Medulla oblongata (tissue), 1 donor: Measurements from ENCODE around the gene NDUFS7.

Experiments
- DNase-seq: peaks from one replicate; pipeline ENCODE4 v3.0.0-alpha.2; 2015; ENCODE audit errors: extremely low spot score

Gene NDUFS7

DNA sequence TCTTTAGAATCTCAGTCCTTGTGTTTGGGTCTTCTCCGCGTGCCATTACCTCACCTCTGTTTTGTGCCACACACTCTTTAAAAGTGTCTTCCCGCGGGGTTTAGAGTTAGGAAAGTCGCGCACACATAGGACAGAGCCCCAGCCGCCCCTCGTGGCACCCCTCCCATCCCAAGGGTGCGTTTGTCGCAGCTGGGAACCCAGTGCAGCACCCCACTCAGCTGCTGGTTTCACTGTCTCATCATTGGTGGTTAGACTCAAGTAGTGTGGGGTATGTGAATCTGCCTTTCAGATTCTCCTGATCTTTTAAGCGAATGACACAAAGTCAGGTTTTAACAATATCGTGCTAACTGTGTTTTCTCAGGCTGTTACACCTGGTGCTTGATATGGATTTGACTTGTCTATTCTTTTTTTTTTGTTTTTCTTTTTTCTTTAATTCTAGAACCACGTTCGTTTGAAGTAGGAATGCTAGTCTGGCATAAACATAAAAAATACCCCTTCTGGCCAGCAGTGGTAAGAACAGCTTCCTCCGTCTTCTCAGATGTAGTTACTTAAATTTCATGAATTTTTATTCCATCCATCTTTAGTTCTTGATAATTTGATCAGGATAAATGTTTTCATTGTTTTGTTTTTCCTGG lies 19.5 kb upstream of the NDUFS7 start:
- no peak for DNase-seq

DNA sequence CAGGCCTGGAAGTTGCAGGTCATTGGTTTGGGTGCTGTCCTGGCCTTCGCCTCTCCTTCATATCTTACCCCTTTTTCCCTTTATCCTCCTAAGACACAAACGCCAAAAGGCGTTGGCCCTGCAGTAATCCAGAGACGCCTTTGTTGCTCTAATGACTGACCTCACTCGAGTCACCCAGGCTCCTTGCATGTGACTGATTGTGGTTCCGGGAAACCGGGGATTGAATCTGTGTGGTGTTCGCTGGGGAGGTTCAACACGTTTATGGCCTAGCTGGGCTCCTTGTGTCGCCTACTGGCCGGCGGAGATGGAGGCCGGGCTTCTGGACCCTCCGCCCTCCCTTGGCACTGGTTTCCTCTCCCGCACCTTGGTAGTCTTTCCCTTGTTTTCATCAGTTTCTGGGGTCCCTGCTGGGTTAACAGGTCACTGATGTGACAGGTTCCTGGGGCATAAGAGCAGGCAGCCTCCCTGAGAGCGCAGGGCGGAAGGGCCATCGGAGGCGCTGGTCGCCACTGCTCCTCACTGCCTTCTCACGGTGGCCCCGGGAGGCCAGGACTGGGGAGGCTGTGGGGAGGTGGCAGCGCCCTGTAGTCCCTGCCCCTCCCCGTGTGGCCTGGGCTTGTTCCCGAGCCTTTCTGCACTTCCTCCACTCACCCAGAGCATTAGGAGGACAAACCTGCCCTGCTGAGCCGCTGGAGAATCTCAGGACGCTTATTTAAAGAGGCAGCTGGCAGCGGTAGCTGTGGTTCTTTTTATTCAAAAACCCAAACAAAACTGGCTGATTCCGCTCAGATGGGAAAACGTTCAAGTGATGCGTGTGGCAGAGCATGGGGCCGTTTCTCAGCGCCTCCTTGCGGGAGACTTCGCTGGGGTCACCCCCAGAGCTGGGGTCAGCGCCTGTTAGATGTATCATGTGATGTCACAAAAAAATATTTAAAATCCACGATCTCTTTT lies 18.1 kb upstream of the NDUFS7 start:
- peak; percentile 74 for DNase-seq

DNA sequence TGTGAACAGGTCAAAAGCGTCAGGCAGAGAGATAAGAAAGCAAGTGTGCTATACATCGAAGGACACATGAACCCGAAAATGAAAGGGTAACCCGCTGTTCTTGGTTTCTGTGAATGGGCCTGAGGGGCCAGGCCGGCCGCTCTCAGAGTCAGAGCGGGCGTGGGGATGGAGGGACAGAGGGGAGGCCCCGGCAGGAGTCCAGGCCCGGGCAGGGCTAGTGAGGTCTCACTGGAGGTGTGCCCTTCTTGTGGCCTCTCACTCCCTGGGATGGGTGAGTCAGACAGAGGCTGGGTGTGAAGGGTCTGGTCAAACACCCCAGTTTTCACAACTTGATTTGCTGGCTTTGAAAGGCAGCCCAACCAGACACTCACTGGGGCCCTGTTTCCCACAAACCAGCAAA lies 17.4 kb upstream of the NDUFS7 start:
- DNase-seq = no peak

DNA sequence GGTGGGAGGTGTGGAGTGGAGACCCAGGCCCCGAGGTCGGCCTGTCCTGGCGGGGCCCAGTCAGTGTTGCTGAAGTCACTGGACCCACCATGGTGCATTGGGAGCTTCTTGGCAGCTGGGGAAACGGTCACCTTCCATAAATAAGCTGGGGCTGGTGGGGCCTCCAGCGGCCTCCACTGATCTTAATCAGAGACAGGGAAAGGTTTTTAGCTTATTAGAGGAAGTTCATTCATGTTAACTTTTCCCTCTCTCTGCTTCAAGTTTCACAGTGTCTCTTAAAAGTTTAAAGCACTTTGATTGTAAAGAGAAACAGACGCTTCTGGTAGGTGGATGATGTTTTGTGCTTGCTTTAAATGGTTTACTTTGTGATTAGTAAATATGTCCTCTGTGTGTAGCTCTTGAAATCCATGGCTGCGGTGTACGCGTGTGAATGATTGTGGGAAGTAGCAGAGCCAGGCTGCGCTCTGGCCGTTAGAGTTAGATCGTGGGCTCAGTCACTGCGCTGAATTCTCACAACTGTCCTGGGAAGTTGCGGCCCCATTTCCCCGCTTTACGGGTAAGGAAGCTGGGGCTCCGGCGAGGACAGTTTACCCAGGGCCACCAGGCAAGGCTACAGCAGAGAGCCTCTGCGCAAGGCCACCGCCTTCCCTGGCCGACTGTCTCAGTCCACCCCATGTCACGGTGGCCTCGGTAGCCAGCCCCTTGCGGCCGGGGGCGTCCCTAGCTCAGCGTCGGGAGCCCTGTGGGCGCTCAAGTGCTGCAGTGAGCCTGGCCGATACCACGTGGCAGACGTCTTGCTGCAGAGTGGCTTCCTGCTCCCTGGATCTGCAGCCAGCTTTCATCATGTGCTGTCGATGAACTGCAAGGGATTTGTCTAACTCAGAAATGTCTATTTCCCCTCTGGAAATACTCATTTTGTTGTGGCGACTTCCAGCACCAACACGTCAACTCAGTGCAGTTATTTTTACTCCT lies 16.5 kb upstream of the NDUFS7 start:
- DNase-seq = peak; percentile 56

DNA sequence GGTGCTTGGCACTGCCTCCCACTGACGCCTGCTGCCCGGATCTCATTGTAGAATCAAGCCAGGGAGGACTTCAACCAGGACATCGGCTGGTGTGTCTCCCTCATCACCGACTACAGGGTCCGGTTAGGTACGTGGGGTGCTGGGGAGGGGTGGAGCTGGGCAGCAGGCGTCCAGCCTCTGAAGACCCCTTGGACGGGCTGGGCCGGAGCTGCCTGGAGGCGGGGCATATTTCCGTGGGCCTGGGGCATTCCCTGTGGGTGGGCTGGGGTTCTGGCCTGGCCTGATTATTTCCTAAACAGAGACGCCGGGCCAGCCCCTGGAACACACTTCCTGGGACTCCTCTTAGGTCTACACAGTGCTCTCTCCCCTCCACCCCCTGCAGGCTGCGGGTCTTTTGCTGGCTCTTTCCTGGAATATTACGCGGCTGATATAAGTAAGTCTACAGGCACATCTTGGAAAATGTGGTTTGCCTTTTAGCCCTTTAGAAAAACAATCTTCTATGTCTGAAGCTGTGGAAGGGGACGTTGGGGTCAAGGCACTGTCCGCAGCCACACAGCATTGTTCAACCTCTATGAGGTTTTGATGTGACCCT lies 14.4 kb upstream of the NDUFS7 start:
- DNase-seq = no peak

DNA sequence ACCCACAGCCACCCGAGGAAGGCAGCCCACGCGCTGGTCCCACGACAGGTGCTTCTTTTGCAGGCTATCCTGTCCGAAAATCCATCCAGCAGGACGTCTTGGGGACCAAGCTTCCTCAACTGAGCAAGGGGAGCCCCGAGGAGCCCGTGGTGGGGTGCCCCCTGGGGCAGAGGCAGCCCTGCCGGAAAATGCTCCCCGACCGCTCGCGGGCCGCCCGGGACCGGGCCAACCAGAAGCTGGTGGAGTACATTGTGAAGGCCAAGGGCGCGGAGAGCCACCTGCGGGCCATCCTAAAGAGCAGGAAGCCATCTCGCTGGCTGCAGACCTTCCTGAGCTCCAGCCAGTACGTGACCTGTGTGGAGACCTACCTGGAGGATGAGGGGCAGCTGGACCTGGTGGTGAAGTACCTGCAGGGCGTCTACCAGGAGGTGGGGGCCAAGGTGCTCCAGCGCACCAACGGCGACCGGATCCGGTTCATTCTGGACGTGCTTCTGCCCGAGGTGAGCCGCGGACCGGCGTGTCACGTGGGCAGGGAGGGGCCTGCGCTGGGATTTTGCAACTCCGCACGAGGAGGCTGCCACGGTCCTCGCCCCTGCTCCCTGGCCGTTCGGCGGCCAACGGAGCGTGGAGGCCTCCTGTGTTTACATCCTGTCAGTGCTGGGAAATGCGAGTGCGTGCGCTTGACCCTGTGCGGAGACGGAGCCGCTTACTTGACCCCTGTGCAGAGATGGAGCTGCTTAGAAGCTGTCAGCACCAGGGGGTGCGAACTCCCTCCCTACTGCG lies 12.9 kb upstream of the NDUFS7 start:
- DNase-seq = no peak

DNA sequence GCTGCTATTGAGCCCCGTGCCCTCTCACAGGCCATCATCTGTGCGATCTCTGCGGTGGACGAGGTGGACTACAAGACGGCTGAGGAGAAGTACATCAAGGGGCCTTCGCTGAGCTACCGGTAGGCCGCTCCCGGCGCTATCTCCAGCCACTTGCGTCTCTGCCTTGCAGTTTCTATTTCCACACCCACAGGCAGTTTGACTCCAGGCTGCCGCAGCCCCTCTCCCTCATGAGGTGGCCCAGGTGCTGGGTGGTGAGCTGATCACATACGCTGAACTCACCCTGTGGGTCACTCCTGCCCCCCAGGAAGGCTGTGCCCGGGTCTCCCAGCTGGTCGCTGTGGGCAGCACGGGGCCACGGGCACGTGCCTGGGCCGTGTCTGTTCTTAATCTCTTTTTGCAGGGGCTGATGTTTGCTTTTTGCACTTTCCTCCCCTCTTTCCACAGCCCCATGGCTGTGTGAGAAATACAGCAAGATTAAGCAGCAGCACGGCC lies 10.6 kb upstream of the NDUFS7 start:
- DNase-seq = no peak

DNA sequence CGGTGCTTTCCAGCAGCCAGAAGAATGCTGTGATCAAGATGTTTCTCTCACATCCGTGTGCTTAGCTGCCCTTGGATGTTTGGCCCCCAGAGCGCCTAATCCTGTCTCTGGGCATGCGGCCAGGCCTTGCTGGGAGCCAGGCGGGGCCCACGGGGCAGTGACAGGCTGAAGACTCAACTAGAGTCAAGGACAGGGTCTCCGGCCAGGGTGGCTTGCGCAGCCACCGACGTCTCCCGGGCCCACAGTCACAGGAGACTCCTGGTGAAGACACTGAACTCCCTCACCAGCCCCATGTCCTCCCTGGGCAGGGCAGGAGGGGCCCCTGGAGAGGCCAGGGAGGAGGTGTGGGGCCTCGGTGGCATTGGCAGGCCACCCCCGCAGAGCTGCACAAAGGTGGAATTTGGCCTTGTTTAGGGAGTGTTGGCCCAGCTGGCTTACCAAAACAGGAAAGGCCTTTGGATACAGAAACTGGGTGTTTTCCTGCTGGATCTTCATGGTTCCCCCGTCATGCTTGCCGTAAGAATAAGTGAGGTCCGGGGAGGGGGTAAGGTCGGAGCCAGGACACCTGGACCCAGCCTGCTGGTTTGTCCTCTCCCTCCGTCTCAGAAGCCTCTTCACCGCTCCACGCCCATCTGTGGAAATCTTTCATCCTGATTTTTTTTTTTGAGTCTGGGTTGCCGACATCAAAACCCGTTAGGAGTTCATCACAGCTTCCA lies 10.0 kb upstream of the NDUFS7 start:
- peak; percentile 61 for DNase-seq

DNA sequence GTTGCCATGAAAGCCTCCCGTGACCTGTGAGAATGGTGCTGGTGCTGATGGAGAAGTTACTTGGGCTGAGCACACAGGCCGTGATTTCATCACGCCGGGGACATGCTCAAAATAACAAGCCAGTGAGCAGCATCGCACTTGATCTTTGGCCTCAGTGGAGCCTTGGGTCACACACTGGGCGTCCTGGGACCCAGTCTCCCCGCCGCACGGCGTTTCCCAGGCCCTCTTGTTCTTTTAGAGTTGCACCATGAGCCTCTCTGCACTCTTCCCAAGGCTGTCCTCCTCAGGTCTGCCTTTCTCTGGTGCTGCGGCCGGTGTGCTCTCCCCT lies 9.5 kb upstream of the NDUFS7 start:
- no peak for DNase-seq

DNA sequence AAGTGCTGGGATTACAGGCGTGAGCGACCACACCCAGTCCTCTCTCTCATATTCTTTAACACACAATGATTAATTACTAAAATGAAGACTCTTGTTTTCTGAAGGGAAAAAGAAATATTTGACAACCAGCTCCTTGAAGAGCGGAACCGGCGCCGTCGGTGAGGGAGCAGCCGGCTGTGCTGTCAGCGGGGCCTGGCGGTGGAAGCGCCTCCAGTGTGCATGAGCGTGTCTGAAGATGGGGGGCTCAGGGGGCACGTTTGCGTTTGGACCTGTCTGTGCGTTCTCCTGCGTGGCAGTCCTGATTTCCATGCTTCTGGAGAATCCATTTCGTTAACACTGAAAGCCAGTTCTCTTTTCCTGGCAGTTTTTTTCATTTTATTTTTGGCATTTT lies 7.3 kb upstream of the NDUFS7 start:
- DNase-seq = no peak

DNA sequence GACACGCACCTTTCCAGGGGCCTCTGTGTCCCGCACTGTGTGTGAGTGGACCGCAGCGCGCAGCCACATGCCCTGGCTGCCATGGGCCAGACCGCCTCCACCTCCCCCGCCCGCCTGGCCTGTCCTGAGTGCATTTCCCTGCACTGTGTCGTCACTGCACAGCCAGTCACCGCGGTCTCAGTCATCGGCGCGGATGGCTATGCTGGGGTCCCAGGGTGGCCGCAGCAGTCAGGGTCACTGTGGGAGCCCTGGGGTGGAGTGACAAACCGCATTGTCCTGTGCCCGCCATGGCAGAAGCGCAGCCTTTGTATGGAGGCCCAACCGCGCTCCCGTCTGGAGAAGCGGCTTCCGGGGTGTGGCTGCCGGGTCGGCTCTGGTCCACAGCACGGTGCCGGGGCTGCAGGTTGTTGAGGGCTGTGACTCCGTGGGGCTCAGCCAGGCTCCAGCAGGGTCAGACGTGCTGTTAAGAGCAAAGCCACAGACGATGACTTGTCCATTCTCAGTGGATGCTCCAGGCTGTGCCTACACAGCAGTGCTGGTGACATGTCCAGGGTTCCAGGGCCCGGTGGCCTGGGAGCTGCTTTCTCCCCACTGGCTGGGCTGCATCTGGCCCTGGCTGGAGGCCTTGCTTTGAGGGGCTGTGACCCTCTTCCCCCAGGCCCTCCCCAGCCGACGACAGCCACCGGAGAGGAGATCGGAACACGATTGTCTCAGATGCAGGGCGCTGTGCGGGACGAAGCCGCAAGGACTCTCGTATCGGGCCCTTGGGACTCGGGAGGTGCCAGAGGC lies 6.3 kb upstream of the NDUFS7 start:
- no peak for DNase-seq

DNA sequence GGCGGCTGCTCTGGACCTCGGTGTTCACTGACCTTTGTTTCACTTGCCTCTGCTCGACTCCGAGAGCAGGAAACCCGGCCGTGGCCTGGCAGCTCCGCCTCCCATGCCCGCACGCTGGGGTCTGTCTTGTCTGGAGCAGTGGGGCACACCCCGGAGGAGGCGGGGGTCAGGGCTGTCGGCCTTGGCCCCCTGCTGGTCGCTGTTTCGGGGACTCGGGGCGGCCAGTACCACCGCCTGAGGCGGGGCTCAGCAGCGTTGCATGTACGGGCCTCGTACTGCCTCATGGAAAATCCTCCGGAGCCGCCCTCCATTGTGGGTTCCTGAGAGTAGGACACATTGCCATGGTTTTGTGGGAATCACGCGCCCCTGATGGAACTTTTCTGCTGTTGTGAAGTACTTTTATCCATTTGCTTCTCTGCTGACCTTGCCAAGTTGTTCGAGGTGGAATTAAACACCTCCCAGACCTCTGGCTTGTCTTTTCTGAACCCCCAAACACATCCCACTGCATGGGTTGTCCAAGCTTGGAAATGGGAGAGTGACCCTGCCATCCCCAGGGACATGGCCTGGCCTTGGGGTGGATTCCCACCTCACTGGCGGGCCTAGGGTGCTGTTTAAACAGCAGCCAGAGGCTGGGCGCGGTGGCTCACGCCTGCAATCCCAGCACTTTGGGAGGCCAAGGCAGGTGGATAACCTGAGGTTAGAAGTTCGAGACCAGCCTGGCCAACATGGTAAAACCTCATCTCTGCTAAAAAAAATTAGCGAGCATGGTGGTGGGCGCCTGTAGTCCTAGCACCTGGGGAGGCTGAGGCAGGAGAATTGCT lies 5.5 kb upstream of the NDUFS7 start:
- no peak for DNase-seq

DNA sequence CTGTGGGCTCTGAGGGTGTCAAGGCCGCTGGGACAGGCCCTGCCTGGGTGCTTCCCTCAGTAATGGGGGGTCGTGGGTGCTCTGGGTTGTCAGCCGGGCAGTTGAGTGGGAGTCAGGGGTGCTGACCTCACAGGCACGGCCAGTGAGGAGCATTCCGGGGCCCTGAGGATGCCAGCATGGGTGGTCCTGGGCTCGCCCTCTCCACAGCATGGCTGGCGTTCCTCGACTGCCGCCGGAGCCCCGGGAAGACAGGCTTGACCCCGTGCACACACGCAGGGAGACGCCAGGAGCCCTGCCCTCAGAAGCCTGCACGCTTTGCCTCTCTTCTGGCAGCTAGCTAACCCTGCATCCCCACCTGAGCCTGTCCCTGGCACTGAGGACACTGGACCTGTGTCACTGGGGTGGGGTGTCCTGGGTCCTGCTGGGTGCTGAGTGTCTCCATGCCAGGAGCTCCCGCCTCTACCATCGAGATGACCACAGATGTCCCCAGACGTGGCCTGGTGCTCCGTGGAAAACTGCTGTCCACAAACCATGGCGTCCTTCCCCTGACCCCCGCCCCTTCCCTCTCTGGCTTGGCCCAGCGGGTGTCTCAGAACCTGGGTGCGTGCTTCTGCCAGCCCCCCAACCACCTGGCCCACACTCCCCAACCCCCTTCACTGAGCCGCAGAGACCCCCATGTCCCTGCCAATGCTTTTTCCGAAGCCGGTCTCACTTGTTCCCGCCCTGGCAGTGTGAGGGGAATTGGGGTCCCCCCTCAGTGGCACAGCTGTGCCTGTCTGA lies 4.4 kb upstream of the NDUFS7 start:
- DNase-seq = no peak

DNA sequence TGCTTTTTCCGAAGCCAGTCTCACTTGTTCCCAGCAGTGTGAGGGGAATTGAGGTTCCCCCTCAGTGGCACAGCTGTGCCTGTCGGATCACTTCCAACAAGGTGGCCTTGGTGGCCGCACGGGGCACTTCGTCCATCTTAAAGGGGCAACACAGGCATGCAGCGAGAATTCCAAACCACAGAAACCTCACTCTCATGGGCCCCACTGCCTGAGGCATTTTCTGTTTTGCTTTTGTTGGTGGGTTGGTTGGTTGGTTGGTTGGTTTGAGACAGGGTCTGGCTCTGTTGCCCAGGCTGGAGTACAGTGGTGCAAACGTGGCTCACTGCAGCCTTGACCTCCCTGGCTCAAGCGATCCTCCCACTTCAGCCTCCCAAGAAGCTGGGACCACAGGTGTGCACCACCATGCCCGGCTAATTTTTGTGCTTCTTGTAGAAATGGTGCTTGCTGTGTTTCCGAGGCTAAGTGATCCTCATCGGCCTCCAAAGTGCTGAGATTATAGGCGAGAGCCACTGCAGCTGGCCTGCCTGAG lies 3.7 kb upstream of the NDUFS7 start:
- DNase-seq = no peak

DNA sequence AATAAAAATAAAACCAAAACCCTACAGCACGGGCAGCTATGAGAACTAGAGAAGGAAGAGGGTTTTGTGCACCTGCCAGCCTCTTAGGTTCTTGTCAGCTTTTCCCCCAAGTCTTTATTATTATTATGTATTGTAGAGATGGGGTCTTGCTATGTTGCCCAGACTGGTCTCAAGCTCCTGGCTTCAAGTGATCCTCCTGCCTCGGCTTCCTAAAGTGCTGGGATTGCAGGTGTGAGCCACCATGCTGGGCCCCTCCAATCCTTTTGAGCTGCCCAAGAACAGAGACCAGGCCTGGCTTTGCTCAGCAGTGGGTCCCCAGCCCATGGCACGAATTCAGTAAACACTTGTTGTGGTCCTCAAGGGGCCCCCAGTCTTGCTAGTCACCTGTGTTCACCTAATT lies 1.5 kb upstream of the NDUFS7 start:
- DNase-seq = no peak

DNA sequence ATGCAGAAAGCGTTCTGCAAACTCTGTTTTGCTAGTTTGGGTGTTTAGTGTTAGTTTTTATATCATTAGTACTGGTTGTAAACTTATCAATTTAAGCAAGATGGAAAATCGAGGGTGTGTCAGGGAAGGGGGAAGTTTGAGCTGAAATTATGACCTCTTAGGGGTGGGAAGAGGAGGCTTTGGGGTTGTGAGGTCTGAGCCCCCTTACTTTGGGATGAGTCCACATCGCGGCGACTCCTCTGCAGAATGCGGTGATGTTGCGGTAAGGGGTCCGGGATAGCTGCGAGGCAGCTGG lies 743 bp upstream of the NDUFS7 start:
- DNase-seq = no peak

DNA sequence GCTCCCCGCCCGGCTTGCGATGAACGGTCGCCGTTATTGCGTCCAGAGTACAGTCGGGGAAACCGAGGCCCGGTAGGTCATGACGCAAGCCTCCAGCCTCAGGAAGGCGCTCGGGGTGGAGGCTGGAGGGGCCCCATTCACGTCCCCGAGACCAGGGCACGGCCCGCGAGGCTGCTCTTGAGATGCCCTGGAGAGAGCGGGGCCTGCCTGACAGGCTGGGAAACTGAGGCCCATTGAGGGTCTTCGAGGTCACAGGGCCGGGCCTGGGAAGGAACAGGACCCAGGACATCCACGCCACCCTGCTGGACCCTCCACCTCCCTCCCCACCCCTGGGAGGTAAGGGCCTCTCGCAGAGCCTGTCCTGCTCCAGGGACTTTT lies 367 bp downstream of the NDUFS7 start:
- DNase-seq = no peak
